Pancreas (tissue), 10 donors: ENCODE results near the gene WDR70. TPM values are rescaled to one million over a fixed set of nuclear protein-coding genes. Genes with fewer than 3 reads are reported as not detected.
"Not testable (repeated sequence)": the region's sequence is repeated elsewhere in the genome, so short reads cannot be mapped to it uniquely, and the experiment has no call there.

Experiments
- ATAC-seq, 4 donors: fragments of 200-7000 bp; cut with Tn5 transposase; one replicate each; pipeline versions ENCODE4 v1.8.0 to v1.9.1; 2020; ENCODE audit warnings: mild to moderate bottlenecking in 4 of 4, moderate library complexity in 4 of 4
- DNase-seq, 6 donors: peaks; one replicate each; pipeline ENCODE4 v3.0.0-alpha.2; 2020
- FAIRE-seq: peaks from 2 replicates; lab custom pipeline; 2012; peaks lifted over from hg19 to GRCh38; lab: Jason Lieb, UNC
- H3K27ac ChIP-seq, 4 donors: fragments of 200-600 bp; sonication (generic); 1 replicate in 3 of 4; 2 replicates in 1 of 4; pipeline versions ENCODE4 v1.5.0 to v1.8.0; 2020
- H3K27me3 ChIP-seq, 4 donors: fragments of 200-600 bp; one replicate each; pipeline ENCODE4 v1.8.0; 2021
- H3K36me3 ChIP-seq, 3 donors: fragments of 200-600 bp; sonication (generic) in 1 of 3; one replicate each; pipeline versions ENCODE4 v1.5.0 to v1.8.0; 2020 to 2021
- H3K4me1 ChIP-seq, 3 donors: fragments of 200-600 bp; one replicate each; pipeline ENCODE4 v1.8.0; 2021
- H3K4me3 ChIP-seq, 4 donors: fragments of 200-600 bp; sonication (generic) in 2 of 4; one replicate each; pipeline versions ENCODE4 v1.5.0 to v1.8.0; 2020 to 2021
- H3K9me3 ChIP-seq, 4 donors: fragments of 200-600 bp; one replicate each; pipeline ENCODE4 v1.8.0; 2021
- CTCF ChIP-seq, 4 donors: fragments of 200-600 bp; sonication (generic) in 3 of 4; IDR thresholded peaks; one replicate each; pipeline versions ENCODE4 v1.5.0 to v1.8.0; 2021; ENCODE audit warnings: antibody characterized with exemption in 4 of 4
- WGBS, 2 donors: extraction: QIAGEN DNeasy Blood & Tissue Kit; methylation state at CpG; one replicate each; pipeline ENCODE4 v1.1.7; 2013; 5-methylcytosine and 5-hydroxymethylcytosine counted together
- intact Hi-C, 3 donors: fragments of 100-400 bp; cut with DNase I; formaldehyde crosslinking; loops; one replicate each; pipeline versions ENCODE4 v1.11.1 to v1.14.2; 2022
- polyA plus RNA-seq, 2 donors: library from polyadenylated mRNA; stranded (reverse); fragments of 200-250 nt; gene quantifications; one replicate each; pipeline ENCODE4 v1.2.3, GENCODE V29; 2013
- total RNA-seq, 6 donors: library from RNA; stranded (reverse); fragmentation: NEBNext Ultra II Directional in 4 of 6; extraction: Animal tissue kit (Norgen Biotek cat#: 25700) in 4 of 6; gene quantifications; one replicate each; pipeline versions ENCODE4 v1.2.1 to v1.2.4, GENCODE V29; 2021 to 2023
- donor health status: healthy with polysubstance abuse.
- donor health status: DM: no; HTN: no; CAD: no; lungs with moderate emphysema.
- donor health status: DM: no; HTN: no; CAD: no.
- donor health status: control.
- donor health status: control.
- donor health status: Bipolar disorder and iron deficiency.
- donor health status: DM: yes; HTN: yes; CAD: no.
- donor health status: DM: no; HTN: no; CAD: no.
- donor health status: DM: no; HTN: no; CAD: no.
- donor health status: DM: yes; HTN: yes; CAD: no.

The WDR70 gene
- total and polyA plus RNA-seq, 8 donors = 10.7 to 24.3 (median 15.6) TPM

- intact Hi-C loops = no loop called here
- peak within 1 kb of the TSS; percentile 68 to 94 (median 86) for H3K4me3 ChIP-seq
- H3K27me3 ChIP-seq = no peaks in the 10 kb centered on the region
- H3K9me3 ChIP-seq = no peaks in the 10 kb centered on the region
- FAIRE-seq = peak; percentile 59
- H3K36me3 ChIP-seq = no peaks in the 10 kb centered on the region
- peak within 1 kb of the TSS; percentile 60 to 74 (median 67) for H3K27ac ChIP-seq
- no peak for TF ChIP-seq CTCF (IDR thresholded peaks at IDR 0.05)
- peak; percentile 83 to 94 (median 90) for DNase-seq
- WGBS, 2 donors = 1% methylated on average over 49 of the region's 49 CpGs
- peaks cover 8 to 20% (median 12%) of the 10 kb centered on the region in 3 donors for H3K4me1 ChIP-seq
- peak; percentile 97 to 99 (median 98) for ATAC-seq
Observed at GRCh38 chr5:37370864-37371726, 8.0 kb upstream of the WDR70 start, which contains the start of gene NUP155. Gene NUP155, minus strand, starts transcription at chr5:37371106. Its CDS starts 129 bp downstream, at chr5:37370977.

- FAIRE-seq (no peak), ATAC-seq (no peak), DNase-seq (no peak)
- Histone ChIP-seq H3K36me3 (no peaks in the 10 kb centered on the region), H3K27me3 (no peaks in the 10 kb centered on the region), H3K9me3 (no peaks in the 10 kb centered on the region), H3K27ac (no peak overlapping the region), H3K4me1 (peaks cover 4 to 11% (median 6%) of the 10 kb centered on the region in 3 donors), H3K4me3 (no peak overlapping the region)
- intact Hi-C loops = no loop called here
- TF ChIP-seq CTCF (IDR thresholded peaks at IDR 0.05) = no peak
- 74 to 79% methylated on average over 3 of the region's 3 CpGs for WGBS, 2 donors
Observed at GRCh38 chr5:37375091-37375490, 4.0 kb upstream of the WDR70 start.

GRCh38 chr5:37378066-37378465 is 1.1 kb upstream of the WDR70 start:
- H3K9me3 ChIP-seq, H3K36me3 ChIP-seq, FAIRE-seq, DNase-seq, H3K27ac ChIP-seq, intact Hi-C loops, ATAC-seq, H3K27me3 ChIP-seq, H3K4me1 ChIP-seq, H3K4me3 ChIP-seq: not testable (repeated sequence)
- 83 to 93% methylated on average over 12 of the region's 12 CpGs for WGBS, 2 donors

GRCh38 chr5:37391591-37391990 is 12.5 kb downstream of the WDR70 start:
- FAIRE-seq = no peak
- WGBS, 2 donors = 83 to 87% methylated on average over 3 of the region's 3 CpGs
- peak in 1 of 4 donors; percentile 21 for ATAC-seq
- Histone ChIP-seq H3K4me1 (no peaks in the 10 kb centered on the region), H3K27ac (no peak overlapping the region), H3K36me3 (peaks cover 0 to 13% (median 7%) of the 10 kb centered on the region in 3 donors), H3K27me3 (no peaks in the 10 kb centered on the region), H3K4me3 (no peak overlapping the region), H3K9me3 (no peaks in the 10 kb centered on the region)
- intact Hi-C loops = no loop called here
- no peak for TF ChIP-seq CTCF (IDR thresholded peaks at IDR 0.05)
- DNase-seq = no peak

GRCh38 chr5:37396352-37396751 is 17.2 kb downstream of the WDR70 start:
- FAIRE-seq (no peak), DNase-seq (no peak), ATAC-seq (no peak)
- WGBS, 2 donors = 92 to 94% methylated on average over 5 of the region's 5 CpGs
- Histone ChIP-seq H3K27ac (no peak overlapping the region), H3K9me3 (no peaks in the 10 kb centered on the region), H3K4me3 (no peak overlapping the region), H3K36me3 (peaks cover 0 to 13% (median 7%) of the 10 kb centered on the region in 3 donors), H3K4me1 (no peaks in the 10 kb centered on the region), H3K27me3 (no peaks in the 10 kb centered on the region)
- intact Hi-C loops = no loop called here
- TF ChIP-seq CTCF (IDR thresholded peaks at IDR 0.05) = no peak
